GM12892 (cell line): Measurements from ENCODE around the gene CCDC160. TPM values are rescaled to one million over a fixed set of nuclear protein-coding genes. Genes with fewer than 3 reads are reported as not detected.
"Not testable (repeated sequence)": the region's sequence is repeated elsewhere in the genome, so short reads cannot be mapped to it uniquely, and the experiment has no call there.

ENCODE experiments used
- DNase-seq: peaks from one replicate; pipeline ENCODE4 v3.0.0; 2011; ENCODE audit not compliant: insufficient read length
- FAIRE-seq: peaks from 2 replicates; lab custom pipeline; 2011; peaks lifted over from hg19 to GRCh38; lab: Jason Lieb, UNC
- POLR2A ChIP-seq: IDR thresholded peaks from 2 replicates; pipeline ENCODE4 v1.6.1; 2011; ENCODE audit warnings: low read depth, low read length, control low read depth
- POLR2AphosphoS5 ChIP-seq: IDR thresholded peaks from 2 replicates; pipeline ENCODE4 v1.6.1; 2011; ENCODE audit warnings: low read depth, low read length, control low read depth
- TAF1 ChIP-seq: IDR thresholded peaks from 2 replicates; pipeline ENCODE4 v1.6.1; 2011; ENCODE audit warnings: low read depth, mild to moderate bottlenecking, control low read depth, low read length, borderline replicate concordance
- polyA plus RNA-seq: library from polyadenylated mRNA; unstranded; fragments of >200 nt; gene quantifications from one replicate; pipeline ENCODE4 v1.2.1, GENCODE V29; 2012; ENCODE audit warnings: missing spikeins, inconsistent platforms; ENCODE audit not compliant: missing spikeins

CCDC160 gene
- polyA plus RNA-seq = not detected

- TF ChIP-seq POLR2A (no peak), TAF1 (no peak), POLR2AphosphoS5 (no peak)
- no peak for FAIRE-seq
- DNase-seq = no peak
Observed at GRCh38 chrX:134236626-134237614, at the start of gene CCDC160. Gene CCDC160, plus strand, starts transcription at chrX:134237182. Its CDS starts 7,619 bp downstream, at chrX:134244801.

- FAIRE-seq = no peak
- TF ChIP-seq POLR2AphosphoS5 (no peak), TAF1 (no peak), POLR2A (no peak)
- no peak for DNase-seq
Observed at GRCh38 chrX:134191281-134191680, 45.7 kb upstream of the CCDC160 start.

GRCh38 chrX:134194915-134195314 is 42.1 kb upstream of the CCDC160 start:
- no peak for TF ChIP-seq POLR2A
- no peak for TF ChIP-seq POLR2AphosphoS5
- no peak for TF ChIP-seq TAF1
- FAIRE-seq = no peak
- no peak for DNase-seq

GRCh38 chrX:134202561-134202960 is 34.4 kb upstream of the CCDC160 start:
- FAIRE-seq (no peak), DNase-seq (no peak)
- TF ChIP-seq POLR2AphosphoS5 = no peak
- no peak for TF ChIP-seq POLR2A
- TF ChIP-seq TAF1 = no peak

- no peak for DNase-seq
- no peak for FAIRE-seq
- TF ChIP-seq POLR2A = no peak
- TF ChIP-seq POLR2AphosphoS5 = no peak
Observed at GRCh38 chrX:134206221-134206620, 30.8 kb upstream of the CCDC160 start.

GRCh38 chrX:134210465-134210864 is 26.5 kb upstream of the CCDC160 start:
- DNase-seq = no peak
- no peak for TF ChIP-seq TAF1
- TF ChIP-seq POLR2A = no peak
- no peak for TF ChIP-seq POLR2AphosphoS5
- no peak for FAIRE-seq

GRCh38 chrX:134235236-134235635 is 1.7 kb upstream of the CCDC160 start:
- DNase-seq (no peak), FAIRE-seq (no peak)
- TF ChIP-seq POLR2AphosphoS5 (no peak), POLR2A (no peak), TAF1 (no peak)

- not testable (repeated sequence) for FAIRE-seq, DNase-seq
Observed at GRCh38 chrX:134238144-134238543, 1.2 kb downstream of the CCDC160 start.

GRCh38 chrX:134239016-134239415 is 2.0 kb downstream of the CCDC160 start:
- TF ChIP-seq POLR2AphosphoS5 (no peak), TAF1 (no peak), POLR2A (no peak)
- FAIRE-seq (no peak), DNase-seq (no peak)

- no peak for FAIRE-seq
- DNase-seq = no peak
- TF ChIP-seq POLR2A (no peak), POLR2AphosphoS5 (no peak), TAF1 (no peak)
Observed at GRCh38 chrX:134240209-134240608, 3.2 kb downstream of the CCDC160 start.

GRCh38 chrX:134241960-134242619 is 5.1 kb downstream of the CCDC160 start:
- no peak for FAIRE-seq
- no peak for TF ChIP-seq POLR2AphosphoS5
- DNase-seq = no peak

- DNase-seq (no peak), FAIRE-seq (no peak)
- no peak for TF ChIP-seq POLR2A
Observed at GRCh38 chrX:134244043-134244442, 7.1 kb downstream of the CCDC160 start.
